ENCODE data around the gene LRRK2.
A peak's percentile ranks its signal among the peaks of the same experiment; 100 is the strongest.
"Not testable (repeated sequence)": the region's sequence is repeated elsewhere in the genome, so short reads cannot be mapped to it uniquely, and the experiment has no call there.

The LRRK2 gene

DNA sequence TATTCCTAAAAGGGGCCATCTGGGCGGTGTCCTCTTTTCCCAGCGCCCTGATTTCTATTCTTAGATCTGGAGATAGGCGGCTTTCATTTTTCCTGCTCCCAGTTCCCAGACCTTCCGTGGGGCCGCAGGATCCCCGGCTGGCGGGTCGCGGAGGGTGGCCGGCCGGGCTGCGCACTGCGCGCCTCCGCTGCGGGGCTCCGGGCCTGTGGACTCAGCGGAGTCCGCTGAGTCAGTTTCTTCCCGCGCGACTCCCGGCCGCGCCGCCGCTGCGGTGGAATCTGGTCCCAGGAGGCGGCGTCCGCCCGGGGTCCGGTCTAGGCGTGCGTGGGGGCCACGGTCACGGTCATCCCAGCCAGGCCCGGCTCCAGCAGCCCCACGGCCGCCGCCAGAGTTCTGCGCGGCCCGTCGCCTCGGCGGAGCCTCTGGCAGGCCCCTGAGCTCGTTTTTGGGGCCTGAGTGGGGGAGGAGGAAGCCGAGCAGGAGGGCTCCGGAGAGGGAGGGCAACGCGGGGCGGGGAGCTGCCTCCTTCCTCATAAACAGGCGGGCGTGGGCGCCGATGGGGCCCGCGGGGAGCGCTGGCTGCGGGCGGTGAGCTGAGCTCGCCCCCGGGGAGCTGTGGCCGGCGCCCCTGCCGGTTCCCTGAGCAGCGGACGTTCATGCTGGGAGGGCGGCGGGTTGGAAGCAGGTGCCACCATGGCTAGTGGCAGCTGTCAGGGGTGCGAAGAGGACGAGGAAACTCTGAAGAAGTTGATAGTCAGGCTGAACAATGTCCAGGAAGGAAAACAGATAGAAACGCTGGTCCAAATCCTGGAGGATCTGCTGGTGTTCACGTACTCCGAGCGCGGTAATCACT lies at the start of gene LRRK2:
Gene LRRK2, plus strand, starts transcription at position 559 of the 853 bp plus-strand sequence. Its CDS starts 135 bp downstream, at position 694.
- peak; percentile 84 for DNase-seq

DNA sequence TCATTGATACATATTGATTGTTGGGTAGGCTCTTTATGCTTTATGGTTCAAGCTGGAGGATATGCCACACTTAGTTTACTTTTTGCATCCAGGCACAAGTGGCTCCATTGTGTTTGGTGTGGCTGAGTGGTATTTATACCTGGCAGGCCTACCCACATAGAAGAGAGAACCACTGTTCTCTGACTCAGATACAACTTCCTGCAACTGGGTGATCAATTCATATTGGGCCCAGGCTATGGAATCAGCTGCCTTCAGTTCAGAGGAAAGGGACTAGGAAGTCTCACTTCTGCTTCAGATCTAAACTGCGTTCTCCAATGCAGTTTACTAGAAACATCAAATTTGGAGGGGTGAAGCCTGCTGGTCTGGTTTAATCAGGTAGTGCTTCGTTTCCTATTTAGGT lies 49.8 kb upstream of the LRRK2 start:
- DNase-seq: no peak

DNA sequence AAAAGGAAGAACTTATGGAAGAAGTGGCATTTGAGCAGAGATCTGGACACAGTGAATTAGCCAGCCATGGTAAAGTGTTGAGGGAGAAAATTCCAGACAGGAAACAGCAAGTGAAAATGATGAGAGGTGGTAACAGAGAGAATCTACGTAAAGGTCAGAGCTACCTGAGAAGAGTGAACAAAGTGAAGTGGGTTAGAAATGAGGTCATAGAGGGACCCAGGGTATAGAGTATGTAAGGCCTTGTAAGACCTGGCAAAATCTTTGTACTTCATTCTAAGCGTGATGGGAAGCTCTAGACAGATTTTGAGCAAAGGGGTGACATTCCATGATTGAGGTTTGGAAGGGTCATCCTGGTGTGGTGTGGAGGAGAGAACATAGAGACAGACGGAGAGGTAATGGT lies 49.3 kb upstream of the LRRK2 start:
- no peak for DNase-seq

DNA sequence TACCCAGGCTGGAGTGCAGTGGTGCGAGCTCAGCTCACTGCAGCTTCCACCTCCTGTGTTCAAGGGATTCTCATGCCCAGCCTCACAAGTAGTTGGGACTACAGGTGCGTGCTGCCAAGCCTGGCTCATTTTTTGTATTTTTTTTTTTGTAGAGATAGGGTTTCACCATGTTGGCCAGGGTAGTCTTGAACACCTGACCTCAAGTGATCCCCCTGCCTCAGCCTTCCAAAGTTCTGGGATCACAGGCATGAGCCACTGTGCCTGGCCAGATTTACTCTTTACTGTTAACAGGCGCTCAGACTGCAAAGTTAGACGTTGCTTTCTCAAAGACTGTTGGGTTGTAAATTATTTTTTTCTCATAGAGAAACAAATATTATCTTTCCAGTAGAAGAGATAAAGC lies 46.1 kb upstream of the LRRK2 start:
- no peak for DNase-seq

DNA sequence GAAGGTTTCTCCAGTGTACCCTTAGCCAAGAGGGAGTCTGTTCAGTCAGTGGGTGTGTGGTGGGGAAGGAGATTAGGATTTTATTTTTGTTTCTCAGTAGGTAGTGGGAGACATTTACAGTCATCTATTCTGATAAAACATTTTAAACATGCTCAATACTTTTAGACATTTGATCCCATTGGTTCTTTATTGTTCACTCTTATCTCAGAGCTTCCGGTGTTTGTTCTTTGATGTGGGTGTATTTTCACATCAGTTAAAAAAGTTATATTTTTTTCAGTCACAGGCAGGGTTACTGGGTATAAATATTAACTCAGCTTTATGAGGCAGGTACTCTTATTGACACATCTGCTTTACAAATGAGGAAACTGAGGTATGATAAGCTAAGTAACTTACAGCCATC lies 43.3 kb upstream of the LRRK2 start:
- no peak for DNase-seq

DNA sequence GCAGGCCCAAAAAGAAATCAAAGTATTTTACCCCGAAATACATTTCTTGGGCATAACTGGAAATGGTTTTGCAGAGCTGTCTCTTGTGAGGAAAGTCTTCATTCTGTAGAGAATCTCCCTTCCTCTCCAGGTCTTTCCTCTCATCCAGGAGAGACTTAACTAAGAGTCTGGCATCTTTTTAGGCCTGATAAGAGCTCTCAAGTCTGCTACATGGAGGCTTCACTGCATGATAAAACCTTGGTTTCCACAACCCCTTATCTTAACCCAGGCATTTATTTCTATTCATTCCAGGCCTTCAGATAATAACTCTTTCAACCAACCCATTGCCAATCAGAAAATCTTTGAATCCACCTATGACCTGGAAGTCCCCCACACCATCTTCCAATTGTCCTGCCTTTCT lies 41.1 kb upstream of the LRRK2 start:
- no peak for DNase-seq

DNA sequence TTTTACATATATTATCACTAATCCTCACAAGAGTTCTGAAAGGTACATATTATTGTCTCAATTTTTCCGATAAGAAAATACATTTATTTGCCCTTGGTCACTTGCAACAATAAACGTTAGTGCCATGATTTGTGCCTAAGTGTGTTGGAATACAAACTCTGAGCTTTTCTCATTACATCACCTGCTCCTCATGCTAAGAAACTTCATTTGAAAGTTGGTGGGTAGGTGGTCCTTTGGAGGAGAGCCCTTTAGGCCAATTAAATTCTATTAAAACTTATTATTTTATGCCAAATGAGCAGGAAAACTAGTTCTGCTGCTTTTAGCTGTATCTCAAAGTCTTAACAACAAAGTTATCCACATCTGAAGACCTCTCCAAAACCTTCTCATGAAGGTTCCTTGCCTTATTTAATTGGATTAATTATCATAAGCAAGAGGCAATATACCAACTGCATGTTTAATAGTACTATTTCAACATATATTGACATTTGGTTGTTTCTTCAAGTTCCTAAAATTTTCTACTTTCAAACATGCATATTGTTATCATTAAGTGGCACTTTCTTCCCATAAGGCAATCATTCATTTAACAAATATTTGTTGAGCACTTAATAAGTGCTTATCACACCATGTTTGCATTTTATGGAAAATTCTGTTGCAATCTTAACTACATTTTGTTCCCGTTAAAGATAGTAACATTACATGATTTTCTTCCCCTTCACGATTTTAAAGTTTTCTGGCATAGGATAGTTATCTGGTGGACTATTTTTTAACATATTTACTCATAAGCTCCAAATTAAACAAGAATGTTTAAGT lies 40.1 kb upstream of the LRRK2 start:
- no peak for DNase-seq

DNA sequence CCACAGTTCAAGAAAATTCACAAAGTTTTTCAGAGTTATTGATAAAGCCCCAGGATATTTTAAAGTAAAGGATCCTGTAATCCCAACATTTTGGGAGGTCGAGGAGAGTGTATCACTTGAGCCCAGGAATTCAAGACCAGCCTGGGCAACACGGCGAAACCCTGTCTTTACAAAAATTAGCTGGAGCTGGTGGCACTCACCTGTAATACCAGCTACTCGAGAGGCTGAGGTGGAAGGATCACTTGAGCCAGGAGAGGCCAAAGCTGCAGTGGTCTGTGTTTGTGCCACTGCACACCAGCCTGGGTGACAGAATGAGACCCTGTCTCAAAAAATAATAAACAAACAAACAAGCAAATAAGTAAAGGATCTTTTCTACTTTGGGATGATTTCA lies 39.5 kb upstream of the LRRK2 start:
- DNase-seq: no peak

DNA sequence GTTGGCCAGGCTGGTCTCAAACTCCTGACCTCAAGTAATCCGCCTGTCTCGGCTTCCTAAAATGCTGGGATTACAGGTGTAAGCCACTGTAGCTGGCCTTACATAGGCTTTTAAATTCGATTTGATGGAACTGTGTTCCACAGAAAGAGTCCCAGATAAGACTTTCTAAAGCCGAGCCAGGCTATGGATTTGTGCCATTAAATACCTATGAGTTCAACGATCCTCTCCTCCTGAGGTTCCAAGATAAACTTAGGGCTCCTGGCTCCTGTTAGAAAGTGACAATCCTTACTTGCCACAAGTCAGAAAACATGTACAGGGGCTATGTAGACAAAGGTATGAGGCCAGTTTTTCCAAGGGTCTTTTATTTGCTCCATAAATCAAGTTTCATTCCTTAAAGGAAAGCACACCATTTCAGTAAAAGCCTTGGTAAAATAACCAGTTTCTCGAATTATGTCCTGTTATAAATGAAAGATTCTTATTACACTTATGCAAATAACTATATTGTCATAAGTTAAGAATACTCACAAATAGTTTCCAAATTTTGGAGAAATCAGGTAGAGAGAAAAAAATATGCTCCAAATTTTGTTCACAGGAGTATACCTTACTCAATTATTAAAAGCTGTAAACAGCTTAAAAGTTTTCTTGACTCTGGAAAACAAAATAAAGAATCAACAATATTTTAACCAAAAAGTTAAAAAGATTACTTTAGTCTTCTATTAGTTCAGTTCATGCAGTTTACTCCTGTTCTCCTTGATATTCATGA lies 36.1 kb upstream of the LRRK2 start:
- no peak for DNase-seq

DNA sequence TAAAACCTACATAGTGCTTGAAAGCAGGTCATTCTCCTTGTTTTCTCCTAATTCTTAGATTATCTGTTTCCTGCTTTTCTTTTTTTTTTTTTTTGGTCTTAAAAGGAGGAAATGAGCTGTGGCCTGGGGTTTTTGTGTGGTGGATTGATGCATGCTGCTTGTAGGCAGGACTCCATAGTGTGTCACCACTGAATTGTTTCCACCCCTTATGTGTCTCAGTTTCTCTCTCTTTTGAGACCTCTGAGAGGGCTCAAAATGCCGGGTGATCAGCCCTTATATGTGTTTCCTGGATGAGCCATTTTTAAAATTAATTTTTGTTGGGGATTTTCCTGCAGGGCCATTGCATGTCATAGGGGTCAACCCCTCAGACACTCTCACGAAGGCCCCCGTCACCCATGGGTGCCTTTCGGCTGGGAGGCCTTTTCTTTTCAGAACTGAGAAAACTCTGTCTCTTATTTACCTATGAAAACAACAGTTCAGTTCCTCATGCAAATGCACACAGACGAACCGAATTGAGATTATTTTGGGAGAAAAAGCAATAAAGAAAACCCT lies 32.0 kb upstream of the LRRK2 start:
- peak; percentile 26 for DNase-seq

DNA sequence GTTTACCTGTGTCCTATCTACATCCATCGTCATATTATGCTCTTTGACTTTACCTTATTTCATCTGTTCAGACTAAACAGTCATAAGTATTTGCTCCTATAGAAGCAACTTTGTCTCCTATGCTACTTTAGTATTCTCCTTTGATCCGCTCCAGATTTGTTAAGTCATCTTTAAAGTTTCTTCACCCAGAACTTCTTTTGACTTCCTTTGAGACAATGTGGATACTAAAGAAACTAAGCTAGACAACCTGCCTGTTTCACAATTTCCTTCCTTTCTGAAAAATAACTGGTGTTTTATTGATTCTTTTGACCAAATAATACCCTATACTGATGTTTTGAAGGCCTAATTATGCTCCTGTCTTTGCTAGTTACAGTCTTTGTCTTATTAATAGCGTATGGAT lies 30.0 kb upstream of the LRRK2 start:
- DNase-seq: no peak

DNA sequence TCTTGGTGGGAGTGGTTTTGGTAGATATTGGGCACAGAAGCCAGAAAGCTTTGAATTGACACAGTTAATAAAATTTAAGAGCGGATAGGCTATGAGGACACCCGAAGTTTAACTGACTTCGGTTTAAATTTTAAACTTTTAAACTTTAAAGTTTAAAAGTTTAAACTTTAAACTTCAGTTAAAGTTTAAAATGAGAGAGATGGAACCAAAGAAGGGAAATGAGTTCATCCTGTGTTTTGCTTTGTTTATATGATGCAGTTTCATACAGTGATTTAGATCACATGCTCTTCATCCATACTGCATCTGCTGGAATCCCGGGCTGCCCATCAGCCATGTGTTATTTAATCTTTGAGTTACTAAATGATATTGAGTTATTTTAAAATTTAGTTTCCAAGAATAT lies 27.2 kb upstream of the LRRK2 start:
- no peak for DNase-seq

DNA sequence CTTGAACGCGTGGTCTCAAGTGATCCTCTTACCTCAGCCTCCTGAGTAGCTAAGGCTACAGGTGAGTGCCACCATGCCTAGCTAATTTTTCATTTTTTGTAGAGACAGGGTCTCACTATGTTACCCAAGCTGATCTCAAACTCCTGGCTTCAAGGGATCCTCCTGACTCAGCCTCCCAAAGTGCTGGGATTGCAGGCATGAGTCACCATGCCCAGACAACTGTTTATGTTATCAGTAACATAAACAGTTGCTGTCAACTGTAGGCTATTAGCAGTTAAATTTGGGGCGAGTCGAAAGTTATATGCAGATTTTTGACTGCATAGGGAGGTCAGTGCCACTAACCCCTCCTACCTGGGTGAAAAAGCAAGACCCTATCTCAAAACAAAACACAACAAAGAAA lies 26.2 kb upstream of the LRRK2 start:
- DNase-seq: no peak

DNA sequence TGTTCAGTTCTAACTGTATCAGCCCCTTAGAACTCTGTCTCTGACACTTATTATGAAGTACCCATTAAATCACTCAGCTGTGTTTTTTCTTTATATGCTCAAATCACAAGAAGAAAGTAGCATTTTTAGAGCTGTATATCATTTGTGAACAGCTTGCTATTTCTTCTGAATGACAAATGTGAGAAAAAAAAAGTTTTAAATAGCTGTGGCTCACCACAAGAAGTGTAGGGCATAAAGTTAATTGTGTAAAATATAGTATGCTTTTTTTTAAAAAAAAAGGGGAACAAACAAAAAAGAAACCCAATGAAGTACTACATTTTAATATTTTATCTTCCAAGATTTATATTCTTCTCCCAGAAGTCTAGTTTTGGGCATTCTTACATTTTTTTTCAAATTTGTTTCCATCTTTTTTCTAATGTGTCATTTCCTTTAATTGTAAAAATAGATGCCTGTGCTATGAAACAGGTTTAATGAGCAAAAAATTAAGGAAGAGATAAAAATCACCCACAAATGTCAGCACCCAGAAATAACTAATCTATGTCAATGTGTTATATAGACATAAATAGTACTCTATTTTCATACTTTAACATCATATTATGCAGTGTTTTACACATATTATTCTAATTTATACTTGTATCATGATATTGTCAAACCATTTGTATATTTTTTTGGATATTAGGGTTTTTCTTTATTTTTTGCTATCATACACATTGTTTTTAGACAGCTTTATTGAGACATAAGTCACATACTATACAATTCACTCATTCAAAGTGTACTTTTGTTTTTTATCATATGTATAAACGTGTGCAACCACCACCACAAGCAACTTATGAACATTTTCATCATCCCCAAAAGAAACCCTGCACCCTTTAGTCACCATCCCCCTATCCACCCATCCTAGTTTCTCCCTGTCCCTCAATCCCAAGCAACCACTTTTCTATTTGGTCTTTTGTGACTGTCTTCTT lies 22.4 kb upstream of the LRRK2 start:
- no peak for DNase-seq

DNA sequence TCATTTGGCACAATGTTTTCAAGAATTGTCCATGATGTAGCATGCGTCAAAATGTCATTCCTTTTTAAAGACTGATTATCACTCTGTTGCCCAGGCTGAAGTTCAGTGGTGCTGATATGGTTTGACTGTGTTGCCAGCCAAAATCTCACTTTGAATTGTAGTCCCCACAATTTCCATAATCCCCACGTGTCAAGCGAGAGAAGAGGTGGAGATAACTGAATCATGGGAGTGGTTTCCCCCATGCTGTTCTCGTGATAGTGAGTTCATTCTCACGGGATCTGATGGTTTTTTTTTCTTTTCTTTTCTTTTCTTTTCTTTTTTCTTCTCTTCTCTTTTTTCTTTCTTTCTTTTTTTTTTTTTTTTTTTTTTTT lies 21.8 kb upstream of the LRRK2 start:
- no peak for DNase-seq

DNA sequence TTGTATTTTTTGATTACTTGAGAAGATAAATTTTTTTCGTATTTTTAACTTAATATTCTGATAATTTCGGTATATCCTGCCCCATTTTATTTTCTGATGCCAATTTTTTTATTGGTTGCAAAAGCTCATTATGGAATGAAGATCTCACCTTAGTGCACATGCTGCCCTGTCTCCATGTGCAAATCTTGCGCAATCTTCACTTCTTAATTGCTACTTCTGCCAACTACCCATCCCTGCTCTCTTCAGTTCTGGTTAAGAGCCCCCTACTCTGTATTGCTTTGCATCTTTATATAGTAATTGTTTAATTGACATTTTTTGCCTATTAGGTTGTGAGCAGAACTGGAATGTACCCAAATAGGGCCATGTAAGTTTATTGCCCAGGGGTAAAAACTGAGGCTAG lies 20.5 kb upstream of the LRRK2 start:
- DNase-seq: no peak

DNA sequence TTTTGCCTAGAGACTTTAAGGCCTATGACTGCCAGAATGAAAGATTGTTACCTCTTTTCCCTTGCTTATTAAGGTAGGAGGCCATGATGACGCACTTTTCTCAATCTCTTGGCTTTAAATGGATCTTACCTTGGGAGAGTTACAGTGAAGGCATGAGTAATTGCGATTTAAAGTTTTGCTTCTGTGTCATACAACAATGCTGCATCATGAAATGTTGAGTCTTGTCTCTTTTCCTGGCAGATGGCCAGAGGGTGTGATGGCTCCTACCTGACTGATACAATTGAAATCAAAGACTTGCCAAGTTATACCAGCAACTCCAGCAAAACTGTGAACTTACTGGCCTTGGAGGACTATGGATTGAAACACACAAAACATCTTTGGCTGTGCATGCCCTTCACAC lies 17.2 kb upstream of the LRRK2 start:
- no peak for DNase-seq

DNA sequence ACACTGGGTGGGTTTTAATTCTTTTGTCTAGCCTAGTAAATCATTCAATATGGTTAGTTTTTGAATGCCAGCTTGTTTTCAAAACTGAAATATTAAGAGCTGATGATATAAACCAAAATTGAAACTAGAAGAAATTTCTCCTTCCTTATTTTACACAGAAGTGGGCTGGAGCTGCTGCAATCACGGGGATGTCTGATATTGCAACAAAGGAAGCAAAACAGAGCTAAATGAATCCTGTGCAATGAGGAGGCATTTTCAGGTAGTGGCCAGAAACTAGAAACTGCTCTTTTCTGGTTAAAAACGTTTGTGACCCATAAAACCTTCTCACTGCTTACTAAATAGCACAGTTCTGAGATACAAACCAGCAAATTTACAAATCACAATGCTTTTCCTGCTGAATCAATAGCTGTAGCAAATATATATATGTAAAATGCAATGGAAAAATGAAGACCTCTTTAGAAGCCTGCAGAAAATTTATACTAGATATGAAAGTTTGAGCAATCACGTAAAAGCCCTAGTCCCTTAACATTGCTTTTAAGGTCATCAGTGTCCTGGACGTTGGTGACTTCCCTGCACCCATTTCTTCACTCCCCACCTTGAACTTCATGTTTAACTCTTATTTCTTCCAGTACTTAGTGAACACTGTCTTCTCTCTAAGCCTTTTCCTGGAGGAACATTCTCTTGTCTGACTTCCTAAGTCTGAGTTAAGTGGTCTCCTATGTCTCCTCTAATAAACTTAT lies 15.9 kb upstream of the LRRK2 start:
- DNase-seq: peak; percentile 46

DNA sequence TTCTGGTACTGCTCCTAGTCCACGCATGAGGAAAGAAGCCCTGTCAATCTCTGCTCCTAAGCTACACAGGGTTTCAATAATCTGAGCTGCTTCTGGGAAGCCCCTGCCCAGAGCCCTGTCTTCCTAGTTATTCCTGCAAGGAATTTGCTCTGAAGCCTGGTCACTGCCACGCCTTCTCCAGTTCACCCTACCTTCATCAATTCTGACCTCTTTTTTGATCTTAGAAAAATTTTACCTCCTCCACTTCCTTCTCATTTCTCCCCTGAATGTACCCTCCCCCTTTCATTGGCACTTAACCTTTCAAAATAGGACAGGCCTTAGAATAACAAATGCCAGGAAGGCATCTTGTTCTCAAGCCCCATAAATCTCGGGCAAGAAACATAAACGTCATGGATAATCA lies 14.9 kb upstream of the LRRK2 start:
- DNase-seq: no peak

DNA sequence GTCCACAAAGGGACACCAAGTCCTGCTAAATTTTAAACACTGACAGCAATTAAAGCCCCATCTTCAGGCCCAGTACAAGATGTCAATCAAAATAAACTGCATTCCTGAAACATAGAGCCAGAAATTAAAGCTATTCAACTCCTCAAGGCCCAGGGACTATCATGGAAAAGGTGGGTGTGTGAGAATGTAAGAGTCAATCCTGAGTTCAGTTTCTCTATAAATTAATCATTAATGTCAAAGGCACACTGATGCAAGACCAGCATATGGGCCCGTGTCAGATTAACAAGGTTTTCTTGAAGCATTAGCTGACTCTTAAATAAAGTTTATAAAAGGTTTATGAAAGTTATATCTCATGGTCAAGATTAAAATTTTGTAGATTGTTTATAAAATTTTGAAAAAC lies 13.6 kb upstream of the LRRK2 start:
- not testable (repeated sequence) for DNase-seq

DNA sequence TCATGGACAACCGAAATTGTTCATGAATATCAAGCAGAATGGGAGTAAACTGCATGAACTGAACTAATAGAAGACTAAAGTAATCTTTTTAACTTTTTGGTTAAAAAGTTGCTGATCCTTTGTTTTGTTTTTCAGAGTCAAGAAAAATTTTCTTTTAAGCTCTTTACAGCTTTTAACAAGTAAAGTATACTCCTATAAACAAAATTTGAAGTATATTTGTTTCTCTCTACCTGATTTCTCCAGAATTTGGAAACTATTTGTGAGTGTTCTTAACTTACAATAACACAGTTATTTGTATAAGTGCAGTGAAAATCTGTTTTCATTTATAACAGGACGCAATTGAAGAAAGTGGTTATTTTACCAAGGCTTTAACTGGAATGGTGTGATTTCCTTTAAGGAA lies 12.2 kb upstream of the LRRK2 start:
- no peak for DNase-seq
